ENCODE measurements around the gene ADORA3. TPM values are rescaled to one million over a fixed set of nuclear protein-coding genes. Genes with fewer than 3 reads are reported as not detected.

ADORA3 gene
- total RNA-seq, 1 experiment from 2014 or later = not detected

- POLR2A ChIA-PET = no interaction called here
These were observed 37.7 kb downstream of the ADORA3 start for GRCh38 chr1:111465754-111466153.

GRCh38 chr1:111463029-111463683 is 40.3 kb downstream of the ADORA3 start:
- TF ChIP-seq TCF7L2 (IDR thresholded peaks at IDR 0.05; ENCODE audit: low read depth, low read length) (no peak), SIN3A (IDR thresholded peaks at IDR 0.05; ENCODE audit: borderline replicate concordance, insufficient read depth, low read depth, low read length) (no peak), CTCF (IDR thresholded peaks at IDR 0.05) (no peak), POLR2AphosphoS5 (IDR thresholded peaks at IDR 0.05; ENCODE audit: low read depth, low read length) (no peak)
- TF ChIP-seq, protein P1, sequence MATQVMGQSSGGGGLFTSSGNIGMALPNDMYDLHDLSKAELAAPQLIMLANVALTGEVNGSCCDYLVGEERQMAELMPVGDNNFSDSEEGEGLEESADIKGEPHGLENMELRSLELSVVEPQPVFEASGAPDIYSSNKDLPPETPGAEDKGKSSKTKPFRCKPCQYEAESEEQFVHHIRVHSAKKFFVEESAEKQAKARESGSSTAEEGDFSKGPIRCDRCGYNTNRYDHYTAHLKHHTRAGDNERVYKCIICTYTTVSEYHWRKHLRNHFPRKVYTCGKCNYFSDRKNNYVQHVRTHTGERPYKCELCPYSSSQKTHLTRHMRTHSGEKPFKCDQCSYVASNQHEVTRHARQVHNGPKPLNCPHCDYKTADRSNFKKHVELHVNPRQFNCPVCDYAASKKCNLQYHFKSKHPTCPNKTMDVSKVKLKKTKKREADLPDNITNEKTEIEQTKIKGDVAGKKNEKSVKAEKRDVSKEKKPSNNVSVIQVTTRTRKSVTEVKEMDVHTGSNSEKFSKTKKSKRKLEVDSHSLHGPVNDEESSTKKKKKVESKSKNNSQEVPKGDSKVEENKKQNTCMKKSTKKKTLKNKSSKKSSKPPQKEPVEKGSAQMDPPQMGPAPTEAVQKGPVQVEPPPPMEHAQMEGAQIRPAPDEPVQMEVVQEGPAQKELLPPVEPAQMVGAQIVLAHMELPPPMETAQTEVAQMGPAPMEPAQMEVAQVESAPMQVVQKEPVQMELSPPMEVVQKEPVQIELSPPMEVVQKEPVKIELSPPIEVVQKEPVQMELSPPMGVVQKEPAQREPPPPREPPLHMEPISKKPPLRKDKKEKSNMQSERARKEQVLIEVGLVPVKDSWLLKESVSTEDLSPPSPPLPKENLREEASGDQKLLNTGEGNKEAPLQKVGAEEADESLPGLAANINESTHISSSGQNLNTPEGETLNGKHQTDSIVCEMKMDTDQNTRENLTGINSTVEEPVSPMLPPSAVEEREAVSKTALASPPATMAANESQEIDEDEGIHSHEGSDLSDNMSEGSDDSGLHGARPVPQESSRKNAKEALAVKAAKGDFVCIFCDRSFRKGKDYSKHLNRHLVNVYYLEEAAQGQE (IDR thresholded peaks at IDR 0.05; ENCODE audit: insufficient read depth in 1 of 2, low read depth in 2 of 2, low read length in 1 of 2) = no peak
- H3K36me3 ChIP-seq (ENCODE audit: control insufficient read depth, insufficient read depth, low read length) = peaks cover 12% of the 10 kb centered on the region
- BruUV-seq (replicated peaks) = no TSS peak
- no peak overlapping the region for H3K27ac ChIP-seq (ENCODE audit: low read length)
- ChIA-PET POLR2A (no interaction called here), CTCF (no interaction called here)
- no peaks in the 10 kb centered on the region for H3K27me3 ChIP-seq (ENCODE audit: control insufficient read depth, insufficient read depth, low read length)
- H3K4me3 ChIP-seq (ENCODE audit: low read depth in 2 of 2, low read length in 2 of 2) = no peak overlapping the region
- DNase-seq (ENCODE audit: low read depth, low spot score) (no peak), ATAC-seq (no peak)
- in situ Hi-C loops (cut with HindIII; ENCODE audit: low pct_unique_long_range_greater_than_20kb, low sequenced_read_pairs) (no loop called here), intact Hi-C loops (cut with micrococcal nuclease; ENCODE audit: unreplicated experiment) (no loop called here)
- H3K9me3 ChIP-seq (ENCODE audit: control insufficient read depth, insufficient read depth, low read depth, low read length) = no peaks in the 10 kb centered on the region
- no peaks in the 10 kb centered on the region for H3K4me1 ChIP-seq (ENCODE audit: control insufficient read depth, insufficient read depth, low read length)

More at GRCh38 chr1:111465754-111466153, 37.7 kb downstream of the ADORA3 start:
- intact Hi-C loops (cut with micrococcal nuclease; ENCODE audit: unreplicated experiment) (no loop called here), in situ Hi-C loops (cut with HindIII; ENCODE audit: low pct_unique_long_range_greater_than_20kb, low sequenced_read_pairs) (no loop called here)
- ATAC-seq = no peak
- no peak for TF ChIP-seq CTCF (IDR thresholded peaks at IDR 0.05)
- TF ChIP-seq TCF7L2 (IDR thresholded peaks at IDR 0.05; ENCODE audit: low read depth, low read length) = no peak
- TF ChIP-seq POLR2AphosphoS5 (IDR thresholded peaks at IDR 0.05; ENCODE audit: low read depth, low read length) = no peak
- TF ChIP-seq SIN3A (IDR thresholded peaks at IDR 0.05; ENCODE audit: borderline replicate concordance, insufficient read depth, low read depth, low read length) = no peak
- H3K4me1 ChIP-seq (ENCODE audit: control insufficient read depth, insufficient read depth, low read length) = no peaks in the 10 kb centered on the region
- no peaks in the 10 kb centered on the region for H3K9me3 ChIP-seq (ENCODE audit: control insufficient read depth, insufficient read depth, low read depth, low read length)
- CTCF ChIA-PET = no interaction called here
- H3K36me3 ChIP-seq (ENCODE audit: control insufficient read depth, insufficient read depth, low read length) = no peaks in the 10 kb centered on the region; the same call in 1 of the 2 replicates
- H3K27ac ChIP-seq (ENCODE audit: low read length) = no peak overlapping the region
- no TSS peak for BruUV-seq (replicated peaks)
- no peak overlapping the region for H3K4me3 ChIP-seq (ENCODE audit: low read depth in 2 of 2, low read length in 2 of 2)
- DNase-seq (ENCODE audit: low read depth, low spot score) = no peak
- no peaks in the 10 kb centered on the region for H3K27me3 ChIP-seq (ENCODE audit: control insufficient read depth, insufficient read depth, low read length)

Data from Panc1 (cell line).